Germinal center (tissue), 1 donor: ENCODE results near the gene PPP1R16B.

Source experiments
- DNase-seq: peaks from one replicate; pipeline ENCODE4 v3.0.0; 2012; ENCODE audit warnings: mixed read lengths, low spot score

Gene PPP1R16B

DNA sequence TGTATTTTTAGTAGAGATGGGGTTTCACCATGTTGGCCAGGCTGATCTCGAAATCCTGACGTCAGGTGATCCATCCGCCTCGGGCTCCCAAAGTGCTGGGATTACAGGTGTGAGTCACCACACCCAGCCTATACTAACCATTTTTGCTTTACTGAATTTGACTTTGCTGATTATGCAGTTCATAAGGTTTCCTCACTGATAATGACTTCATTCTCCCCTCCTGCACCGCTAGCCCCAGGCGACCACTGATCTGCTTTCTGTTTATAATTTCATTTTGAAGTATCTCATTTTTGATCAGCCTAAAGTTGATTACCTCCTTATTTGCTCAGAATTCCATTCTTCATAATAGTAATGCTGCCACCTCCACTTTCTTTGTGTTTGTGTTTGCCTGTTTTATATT is 72.0 kb downstream of the PPP1R16B start:
- DNase-seq: no peak

DNA sequence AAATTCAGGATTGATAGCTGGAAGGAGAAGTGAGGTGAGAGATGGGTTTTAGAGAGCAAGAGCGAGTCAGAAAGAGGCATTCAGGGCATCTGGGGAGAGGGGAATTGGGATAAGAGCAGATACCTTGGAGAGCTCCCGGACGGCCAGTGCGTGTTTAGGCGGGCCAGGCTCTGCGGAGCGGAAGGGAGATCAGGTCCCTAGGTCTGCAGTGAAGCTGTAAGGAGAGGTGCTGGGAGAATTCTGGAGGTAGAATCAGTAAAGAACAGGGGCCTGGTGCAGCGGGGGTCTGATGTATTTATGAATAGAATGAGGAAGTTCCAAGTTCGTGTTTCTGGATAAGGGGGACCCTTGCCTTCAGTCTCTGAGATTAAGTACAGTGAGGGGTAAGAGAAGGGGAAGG is 73.4 kb downstream of the PPP1R16B start:
- no peak for DNase-seq

DNA sequence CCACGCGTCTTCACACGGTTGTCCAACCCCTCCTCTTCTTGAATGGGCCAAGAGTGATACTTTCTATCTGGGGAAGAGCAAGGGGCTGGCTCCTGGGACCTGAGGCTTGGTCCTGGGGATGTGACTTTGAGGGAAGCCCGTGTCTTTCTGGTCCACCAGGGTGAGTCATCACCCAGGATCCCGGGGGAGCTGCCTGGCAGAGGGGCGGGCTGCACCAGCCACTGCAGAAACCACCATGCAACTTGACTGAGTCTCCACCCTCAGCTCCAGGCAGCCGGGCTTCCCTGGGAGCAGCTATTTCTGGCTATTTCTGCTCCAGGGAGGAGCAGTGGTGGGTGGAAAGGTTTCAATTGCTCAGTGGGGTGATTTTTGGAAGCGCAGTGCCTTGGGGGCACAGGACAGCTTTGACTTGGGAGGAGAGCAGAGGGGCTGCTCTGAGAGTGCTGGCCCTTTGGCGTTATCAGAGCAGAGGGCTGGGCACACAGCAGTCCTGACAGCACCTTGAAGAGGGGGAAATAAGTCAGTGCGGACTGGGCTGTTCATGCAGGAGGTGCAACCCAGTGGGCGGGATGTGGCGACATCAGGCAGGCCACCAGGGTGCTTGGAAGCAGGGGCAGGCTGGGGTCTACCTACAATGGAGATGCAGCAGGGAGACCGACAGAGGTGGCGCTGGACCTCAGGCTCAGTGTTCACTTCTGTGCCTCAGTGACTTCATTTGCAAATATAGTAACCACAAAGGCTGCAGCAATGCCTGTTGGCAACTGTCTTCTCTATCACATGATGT is 75.6 kb downstream of the PPP1R16B start:
- peak; percentile 45 for DNase-seq

DNA sequence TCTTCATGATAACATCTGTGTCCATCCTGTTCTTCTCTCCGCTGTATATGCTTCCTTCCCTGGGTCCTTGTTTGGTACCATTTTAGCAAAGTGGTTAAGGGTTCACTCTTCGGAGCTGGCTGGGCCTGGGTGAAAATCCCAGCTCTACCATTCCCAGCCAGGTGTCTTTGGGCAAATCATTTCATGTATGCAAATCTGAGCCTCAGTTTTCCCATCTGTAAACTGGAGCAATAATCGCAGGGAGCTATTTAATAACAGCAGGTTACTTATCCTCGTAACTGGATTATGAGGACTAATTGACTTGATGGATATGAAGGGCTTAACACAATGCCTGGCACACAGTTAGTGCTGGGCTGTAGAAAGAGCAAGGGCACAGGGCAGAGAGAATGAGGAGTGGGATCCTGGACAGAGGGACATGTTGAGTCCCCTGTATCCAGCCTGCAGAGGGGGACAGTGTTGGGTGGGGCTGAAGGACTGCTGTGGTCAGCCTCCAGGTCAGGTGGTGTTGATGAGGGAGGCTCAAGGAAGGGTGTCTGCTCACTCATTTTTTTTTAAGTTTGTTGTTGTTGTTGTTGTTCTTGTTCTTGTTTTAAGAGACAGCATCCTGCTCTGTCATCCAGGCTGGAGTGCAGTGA is 76.4 kb downstream of the PPP1R16B start:
- no peak for DNase-seq

DNA sequence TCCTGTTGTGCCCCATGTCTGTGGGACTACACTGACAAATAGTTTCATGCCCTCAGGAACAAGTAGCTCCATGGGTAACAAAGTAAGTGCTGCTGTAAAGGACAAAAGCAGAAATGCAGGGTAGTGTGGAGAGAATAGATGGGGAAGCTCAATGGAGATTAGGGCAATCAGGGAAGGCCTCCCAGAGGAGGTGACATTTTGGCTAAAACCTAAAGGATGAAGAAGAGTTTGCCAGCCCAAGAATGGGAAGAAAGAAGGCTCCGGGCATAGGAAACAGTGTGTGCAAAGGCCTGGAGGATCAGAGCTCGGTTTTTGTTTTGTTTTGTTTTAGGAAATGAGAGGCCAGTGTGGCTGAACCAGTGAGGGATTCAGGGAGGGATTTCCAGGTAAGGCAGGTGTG is 77.1 kb downstream of the PPP1R16B start:
- DNase-seq: no peak

DNA sequence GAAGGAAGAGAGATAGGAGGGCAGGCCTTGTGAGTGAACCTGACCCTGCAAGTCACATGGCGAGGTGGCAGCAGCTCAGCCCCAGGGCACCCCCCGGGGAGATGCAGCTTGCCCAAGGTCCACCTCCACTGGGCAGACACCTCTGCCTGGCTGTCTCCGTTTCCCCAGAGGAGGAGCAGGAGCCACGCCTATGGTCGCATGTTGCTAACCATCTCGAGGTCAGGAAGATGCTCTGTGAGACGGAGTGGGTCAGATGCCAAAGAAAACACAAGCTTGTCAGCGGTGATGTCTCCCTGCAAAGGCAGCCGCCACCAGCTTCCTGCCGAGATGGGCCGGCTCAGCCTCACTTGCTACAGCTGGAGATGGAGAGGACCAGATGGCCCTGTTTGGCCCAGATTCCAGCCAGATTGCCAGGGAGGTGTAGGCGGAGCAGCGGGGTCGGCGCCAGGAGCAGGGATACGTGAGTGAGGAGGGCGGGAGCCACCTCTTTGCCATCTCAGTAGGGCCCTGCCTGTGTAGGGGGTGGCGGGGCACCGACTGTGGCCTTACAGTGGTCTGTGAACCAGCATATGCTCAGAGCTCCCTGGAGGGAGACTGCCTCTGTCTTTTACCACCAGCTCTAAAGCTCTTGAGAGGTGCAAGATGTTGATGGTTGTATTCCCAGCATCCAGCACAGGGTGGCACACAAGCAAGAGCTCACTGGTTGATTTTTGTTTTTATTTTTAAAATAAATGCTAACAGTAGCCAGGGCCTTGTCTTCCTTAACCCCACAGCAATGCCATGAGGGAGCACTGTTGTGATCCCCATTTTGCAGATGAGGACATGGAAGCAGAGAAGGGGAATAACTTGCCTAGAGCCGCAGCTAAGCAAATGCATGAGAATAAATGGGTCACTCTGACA is 77.8 kb downstream of the PPP1R16B start:
- no peak for DNase-seq

DNA sequence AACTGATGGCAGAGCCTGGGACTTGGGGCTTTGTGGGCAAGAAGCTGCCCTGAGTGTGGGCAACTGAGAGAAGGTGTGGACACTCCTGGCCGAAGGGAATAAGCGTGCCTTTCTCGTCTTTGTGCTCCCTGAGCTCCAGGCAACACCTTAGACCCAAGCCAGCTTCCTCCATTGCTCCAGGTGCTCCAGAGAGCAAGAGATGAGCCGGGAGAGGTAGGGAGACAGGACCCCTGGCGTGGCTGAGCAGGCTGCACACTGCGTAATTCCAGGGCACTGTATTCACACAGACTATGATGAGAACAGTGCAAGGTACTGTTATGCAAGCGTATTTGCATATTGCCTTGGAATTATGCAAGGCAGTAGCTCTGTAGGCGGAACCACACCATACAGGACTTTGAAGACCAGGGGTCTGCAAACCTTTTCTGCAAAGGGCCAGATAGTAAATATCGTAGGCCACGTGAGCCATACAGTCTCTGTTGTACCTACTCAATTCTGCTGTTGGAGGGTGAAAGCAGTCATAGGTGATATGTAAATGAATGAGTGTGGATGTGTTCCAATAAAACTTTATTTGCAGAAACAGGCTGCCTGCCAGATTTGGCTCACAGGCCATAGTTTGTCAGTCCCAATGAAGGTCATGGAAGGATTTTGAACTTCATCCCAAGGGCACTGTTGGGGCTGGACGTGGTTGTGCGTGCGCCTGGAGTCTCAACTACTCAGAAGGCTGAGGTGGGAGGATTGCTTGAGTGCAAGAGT is 78.7 kb downstream of the PPP1R16B start:
- no peak for DNase-seq

DNA sequence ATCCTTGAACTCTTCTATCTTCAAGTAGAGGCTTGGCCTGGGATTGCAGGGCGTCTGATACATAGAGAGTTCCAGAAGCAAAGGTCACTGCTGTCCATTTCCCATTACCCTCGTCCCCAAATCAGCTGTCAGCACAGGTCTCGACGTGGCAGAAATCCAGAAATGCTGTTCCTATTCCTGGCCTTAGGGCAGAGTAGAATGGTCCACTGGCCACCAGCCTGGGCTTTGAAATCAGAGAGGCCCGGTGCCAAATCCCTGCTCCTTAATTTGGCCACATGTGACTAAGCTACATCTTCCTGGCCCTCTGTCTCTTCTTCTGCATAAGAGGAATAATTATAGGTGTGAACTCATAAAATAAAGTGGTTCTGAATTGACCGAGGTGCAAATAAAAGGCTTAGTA is 79.9 kb downstream of the PPP1R16B start:
- DNase-seq: no peak

DNA sequence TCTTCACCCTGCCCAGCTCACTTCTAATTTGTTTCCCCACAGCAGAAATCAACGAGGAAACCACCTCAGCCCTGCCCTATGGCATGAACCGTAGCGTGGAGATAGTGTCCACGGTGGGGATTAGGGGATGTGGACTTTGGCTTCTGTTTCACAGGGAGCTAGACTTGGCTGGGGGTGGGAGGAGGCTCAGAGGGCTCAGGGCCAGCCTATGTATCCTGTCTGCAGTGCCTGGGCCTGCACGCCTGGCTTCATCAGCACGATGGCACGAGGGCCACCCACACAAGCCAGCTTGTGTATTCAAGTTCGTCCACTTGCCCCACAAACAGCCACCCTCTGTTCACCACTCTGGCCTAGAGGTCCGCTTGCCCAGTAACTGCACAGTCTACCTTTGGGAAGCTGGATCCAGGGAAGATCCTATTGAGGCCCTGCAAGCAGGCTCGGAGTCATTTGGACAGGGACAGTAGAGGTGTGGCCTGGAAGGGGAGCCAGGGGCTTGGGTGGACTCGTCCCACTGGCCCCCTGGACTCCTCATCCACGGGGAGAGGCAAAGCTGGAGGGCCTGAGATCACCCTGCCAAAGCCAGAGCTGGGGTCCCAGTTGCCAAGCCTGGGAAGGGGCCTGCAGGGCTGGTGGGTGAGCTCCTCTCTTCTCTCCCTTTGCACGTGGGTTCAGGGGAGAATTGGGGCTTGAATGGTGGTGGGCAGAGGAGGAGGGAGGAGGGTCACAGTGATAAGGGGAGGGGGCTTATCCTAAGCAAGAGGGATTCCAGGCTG is 82.7 kb downstream of the PPP1R16B start:
- no peak for DNase-seq

DNA sequence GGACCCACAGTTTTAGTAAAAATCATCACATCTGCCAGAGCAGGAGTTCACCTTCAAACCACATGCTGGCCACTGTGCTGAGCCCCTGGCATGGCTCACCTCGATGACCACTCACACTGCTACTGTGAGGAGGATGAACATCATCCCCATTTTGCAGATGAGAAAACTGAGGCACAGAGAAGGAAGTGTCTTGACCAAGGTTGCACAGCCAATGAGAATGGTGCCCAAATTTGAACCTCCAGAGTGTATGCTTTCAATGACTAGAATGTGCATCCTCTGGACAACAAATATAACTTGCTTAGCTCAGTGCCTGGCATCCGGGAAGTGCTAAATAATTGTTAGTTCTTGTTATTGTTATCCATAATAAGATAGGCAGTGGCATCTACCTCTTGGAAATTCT is 83.6 kb downstream of the PPP1R16B start:
- DNase-seq: no peak

DNA sequence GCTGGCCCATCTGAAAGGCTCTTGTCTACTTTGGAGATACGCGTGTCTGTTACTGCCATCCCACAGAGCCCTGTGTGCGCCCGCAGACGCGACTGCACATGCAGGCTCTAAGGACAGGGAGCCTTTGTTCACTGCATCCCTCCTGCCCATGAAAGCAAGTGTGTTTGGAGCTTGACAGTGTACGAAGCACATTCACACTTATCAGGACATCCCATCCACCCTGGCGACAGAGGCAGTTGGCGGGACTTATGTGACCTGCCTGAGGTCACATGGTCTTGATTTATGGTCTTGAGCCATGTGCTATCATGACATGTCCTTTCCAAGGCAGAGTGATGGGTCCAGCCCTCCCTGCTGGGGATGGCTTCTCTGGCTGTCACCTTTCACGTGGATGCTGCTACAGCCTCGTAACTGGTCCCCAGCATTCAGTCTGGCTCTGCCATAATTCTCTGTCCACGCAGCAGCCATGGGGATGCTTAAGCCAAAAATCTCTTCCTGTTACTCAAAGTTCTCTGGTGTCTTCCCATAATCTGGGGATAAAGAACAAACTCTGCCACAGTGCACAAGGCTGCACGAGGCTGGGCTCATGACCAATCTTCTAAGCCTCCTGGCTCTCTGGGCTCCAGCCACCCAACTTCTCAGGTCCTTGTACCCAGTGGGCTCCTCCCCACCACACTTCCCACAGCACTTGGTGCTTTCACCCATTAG is 84.4 kb downstream of the PPP1R16B start:
- no peak for DNase-seq

DNA sequence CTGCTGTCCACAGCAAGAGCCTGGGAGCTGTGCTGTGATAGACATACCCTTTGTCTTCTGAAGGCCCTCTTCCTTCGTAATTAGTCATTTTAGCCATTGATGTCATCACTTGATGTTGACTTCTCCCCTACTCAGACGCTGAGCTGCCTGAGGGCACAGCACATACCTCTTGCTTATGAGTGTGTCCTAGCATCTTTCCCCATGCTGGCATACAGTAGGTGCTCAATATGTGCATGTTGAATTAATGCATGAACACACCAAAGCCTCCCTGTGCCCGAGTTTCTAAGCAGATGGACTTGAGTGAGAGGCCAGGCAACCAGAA is 85.0 kb downstream of the PPP1R16B start:
- DNase-seq: no peak

DNA sequence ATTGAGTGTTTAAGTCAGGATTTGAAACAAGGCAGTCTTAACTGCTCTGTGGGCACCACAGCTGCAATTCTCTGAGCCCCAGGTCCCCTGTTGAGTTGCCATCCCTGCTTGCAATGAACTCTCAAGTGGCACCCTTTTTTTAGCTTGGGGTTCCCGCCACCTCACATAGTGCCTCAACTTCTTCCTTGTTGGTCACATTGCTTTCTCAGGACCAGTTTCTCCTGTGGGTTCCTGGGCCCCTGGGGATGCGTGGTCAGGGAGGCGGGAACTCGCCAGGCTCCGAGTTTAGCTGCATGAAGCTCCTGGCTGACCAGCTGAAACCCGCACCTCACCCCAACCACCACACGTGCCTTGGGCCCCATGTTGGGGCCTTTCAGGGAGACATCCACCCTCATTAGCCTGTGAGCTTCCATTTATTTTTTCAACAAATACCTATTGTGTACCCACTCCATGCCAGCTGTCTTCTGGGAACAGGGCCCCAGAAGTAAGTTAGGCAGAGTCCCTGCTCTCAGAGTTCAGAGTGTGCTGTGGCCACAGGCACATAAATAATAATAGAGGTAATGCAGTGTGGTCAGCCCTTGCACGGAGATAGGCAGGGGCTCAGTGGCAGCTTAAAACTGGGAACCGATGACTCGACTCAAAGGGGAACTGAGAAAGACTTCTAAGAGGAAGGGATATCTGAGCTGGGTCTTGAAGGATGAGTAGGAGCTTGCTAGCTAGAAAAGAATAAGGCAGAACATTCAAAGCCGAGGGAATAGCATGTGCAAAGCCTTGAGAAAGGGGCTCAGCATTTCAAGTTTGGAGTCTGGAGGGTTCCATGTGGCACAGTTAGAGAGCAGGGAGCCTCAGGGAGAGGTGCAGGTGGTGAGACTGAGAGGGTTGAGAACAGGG is 86.8 kb downstream of the PPP1R16B start:
- DNase-seq: no peak

DNA sequence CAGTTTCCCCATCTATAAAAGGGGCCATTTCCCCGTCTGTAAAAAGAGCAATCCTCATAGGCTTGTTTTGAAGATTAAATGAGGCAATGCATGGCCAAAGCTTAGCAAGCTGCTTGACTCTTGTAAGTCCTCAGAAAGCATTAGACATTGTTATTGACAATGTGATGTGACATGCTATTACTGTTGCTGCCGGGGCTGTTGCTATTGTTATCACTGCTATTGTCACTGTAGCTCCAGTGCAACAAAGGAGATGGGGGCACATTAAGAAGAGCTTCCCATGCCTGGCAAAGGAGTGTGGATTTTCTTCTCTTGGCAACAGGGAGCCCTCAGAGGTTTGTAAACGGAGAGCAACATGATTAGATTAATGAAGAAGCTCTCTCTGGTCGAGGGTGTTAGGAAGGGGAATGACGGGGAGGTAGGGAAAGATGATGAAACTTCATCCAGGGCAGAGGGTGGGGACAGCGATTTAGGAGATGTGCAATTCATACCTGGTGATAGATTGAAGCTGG is 87.6 kb downstream of the PPP1R16B start:
- DNase-seq: no peak

DNA sequence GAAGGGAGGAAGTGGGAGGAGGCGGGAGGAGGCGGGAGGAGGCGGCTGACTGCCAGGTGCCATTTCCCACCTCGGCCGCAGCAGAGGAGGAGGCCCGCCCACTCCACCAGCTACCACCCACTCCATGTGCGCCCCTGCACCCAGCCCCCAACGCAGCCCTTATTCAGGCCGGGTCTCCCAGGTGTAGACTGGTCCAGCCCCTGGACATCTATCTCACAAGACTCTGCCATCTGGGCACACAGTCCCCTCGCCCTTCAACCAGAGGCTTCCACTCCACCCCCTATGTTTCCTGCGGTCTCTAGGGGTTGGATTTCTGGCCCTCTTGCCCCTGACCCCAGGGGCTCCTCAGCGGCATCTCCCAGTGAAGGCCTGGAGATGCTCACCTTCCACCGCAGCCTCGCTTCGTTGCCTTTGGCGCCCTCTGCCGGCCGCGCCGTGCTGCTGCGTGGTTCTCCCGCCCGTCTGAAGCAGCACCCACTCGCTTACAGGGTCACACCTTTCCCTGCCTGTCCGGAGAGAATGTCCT is 88.1 kb downstream of the PPP1R16B start:
- peak; percentile 87 for DNase-seq

DNA sequence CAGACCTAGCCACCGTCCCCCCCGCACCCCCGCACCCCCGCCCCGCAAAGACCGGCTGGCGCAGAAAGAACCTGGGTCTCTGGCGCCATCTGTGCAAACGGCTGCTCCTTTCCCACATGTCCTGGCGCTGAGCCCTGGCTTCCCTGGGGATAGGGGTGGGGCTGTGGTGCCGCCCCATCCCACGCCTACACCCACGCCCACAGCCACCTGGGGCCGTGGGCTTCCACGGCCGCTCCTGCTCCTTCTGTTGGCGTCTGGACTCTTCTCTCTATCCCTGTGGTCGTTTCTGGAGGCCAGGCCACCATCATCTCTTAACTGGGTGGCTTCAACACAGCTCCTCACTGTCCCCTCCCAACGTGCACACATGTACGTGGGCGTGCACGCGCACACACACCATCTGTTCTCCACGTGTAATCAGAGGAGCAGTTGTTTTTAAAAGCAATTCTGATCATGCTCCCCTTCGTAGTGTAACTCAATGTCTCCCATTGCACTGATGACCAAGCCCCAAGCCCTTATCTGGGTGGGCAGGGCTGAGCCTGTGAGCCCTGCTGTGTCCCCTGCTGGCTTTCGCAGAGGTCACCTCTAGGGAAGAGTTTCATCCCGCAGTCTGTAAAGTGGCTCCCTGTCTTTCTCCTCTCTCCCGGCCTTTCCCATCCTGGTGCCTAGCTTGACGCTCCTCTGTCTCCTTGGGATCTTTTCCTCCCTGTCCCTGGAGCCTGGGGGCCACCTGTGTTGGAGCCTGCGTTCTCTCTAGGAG is 88.8 kb downstream of the PPP1R16B start:
- no peak for DNase-seq

DNA sequence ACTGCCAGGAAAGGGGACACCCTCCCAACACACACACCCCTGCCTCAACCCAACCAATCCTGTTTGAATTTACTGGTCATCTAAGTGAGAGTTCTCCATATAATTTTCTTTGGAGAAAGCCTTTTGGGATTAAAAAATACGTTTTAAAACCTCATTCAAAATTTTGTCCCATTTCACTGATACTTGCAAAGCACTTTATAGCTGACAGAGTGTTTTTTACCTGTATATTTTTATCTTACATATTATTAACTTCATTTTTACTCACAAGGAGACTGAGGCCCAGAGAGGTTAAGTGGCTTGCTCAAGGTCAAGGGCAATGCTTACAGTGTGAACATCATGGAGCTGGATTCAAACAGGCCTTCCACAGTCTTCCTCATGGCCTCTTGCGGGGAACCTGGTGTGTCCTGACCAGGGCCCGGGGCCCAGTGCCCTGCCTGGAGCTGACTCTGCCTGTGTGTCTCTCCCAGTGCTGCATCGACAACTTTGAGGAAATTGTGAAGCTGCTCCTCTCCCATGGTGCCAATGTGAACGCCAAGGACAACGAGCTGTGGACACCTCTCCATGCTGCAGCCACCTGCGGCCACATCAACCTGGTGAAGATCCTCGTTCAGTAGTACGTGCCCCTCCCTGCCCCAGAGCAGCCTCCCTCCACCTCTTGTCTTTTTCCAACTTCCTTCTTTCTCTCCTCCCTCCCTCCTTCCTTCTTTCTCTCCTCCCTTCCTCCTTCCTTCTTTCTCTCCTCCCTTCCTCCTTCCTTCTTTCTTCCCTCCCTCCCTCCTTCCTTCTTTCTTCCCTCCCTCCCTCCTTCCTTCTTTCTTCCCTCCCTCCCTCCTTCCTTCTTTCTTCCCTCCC is 89.8 kb downstream of the PPP1R16B start:
- DNase-seq: no peak
